Measurements from ENCODE around the gene SNRPA. TPM values are rescaled to one million over a fixed set of nuclear protein-coding genes. Genes with fewer than 3 reads are reported as not detected.
"Not testable (repeated sequence)": the region's sequence is repeated elsewhere in the genome, so short reads cannot be mapped to it uniquely, and the experiment has no call there.

The SNRPA gene
- total and polyA plus RNA-seq, 2 of the 8 experiments (the other 6 are each of a cell fraction or from before 2014, with no cell fraction given) = 201 to 202 TPM

DNA sequence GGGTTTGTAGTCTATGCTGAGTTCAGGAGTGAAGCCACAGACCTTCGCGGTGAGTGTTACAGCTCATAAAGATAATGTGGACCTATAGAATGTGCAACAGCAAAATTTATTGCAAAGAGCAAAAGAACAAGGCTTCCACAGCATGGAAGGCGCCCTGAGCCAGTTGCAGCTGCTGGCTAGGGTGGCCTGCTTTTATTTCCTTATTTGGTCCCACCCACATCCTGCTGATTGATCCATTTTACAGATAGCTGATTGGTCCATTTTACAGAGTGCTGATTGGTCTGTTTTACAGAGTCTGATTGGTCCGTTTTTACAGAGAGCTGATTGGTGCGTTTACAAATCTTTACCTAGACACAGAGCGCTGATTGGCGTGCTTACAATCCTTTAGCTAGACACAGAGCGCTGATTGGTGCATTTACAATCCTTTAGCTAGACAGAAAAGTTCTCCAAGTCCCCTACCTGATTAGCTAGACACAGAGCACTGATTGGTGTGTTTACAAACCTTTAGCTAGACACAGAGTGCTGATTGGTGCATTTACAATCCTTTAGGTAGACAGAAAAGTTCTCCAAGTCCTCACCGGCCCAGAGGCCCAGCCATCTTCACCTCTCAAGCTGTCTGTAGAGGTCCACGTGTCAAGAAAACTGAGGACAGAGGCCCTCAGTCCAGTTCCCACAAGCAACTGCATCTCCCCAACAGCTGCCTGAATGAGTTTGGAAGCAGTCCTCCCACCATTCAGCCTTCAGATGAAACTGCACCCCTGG is 20.3 kb downstream of the SNRPA start:
- H2BK5ac ChIP-seq (ENCODE audit: low read depth, low read length); H3K79me1 ChIP-seq (ENCODE audit: low read depth, low read length); H3K14ac ChIP-seq (ENCODE audit: insufficient read length); H3K18ac ChIP-seq (ENCODE audit: extremely low read depth, low read length); H3K4me2 ChIP-seq (ENCODE audit: insufficient read depth in 1 of 2, low read depth in 2 of 2, low read length in 2 of 2); H2AFZ ChIP-seq (ENCODE audit: low read length); H3K4me1 ChIP-seq (replicated peaks in 1 of 4; ENCODE audit: control insufficient read depth in 3 of 4, insufficient read depth in 4 of 4, low read length in 3 of 4); H3K9ac ChIP-seq (replicated peaks in 1 of 4; ENCODE audit: extremely low read depth in 1 of 4, low read depth in 3 of 4, low read length in 3 of 4); H4K5ac ChIP-seq (ENCODE audit: insufficient read length, low read depth, low read length); H3K4me3 ChIP-seq (ENCODE audit: extremely low read depth in 1 of 4, insufficient read depth in 2 of 4, low read depth in 3 of 4, low read length in 4 of 4); H2BK120ac ChIP-seq (replicated peaks; ENCODE audit: low read depth, low read length); H3K4ac ChIP-seq (replicated peaks; ENCODE audit: insufficient read length, low read depth, low read length); H2BK15ac ChIP-seq (ENCODE audit: low read length); H3K56ac ChIP-seq (replicated peaks; ENCODE audit: insufficient read length, low read depth, low read length); H3K27ac ChIP-seq (ENCODE audit: low read depth, low read length); H3K23ac ChIP-seq (ENCODE audit: insufficient read length); H3K79me2 ChIP-seq (ENCODE audit: control insufficient read depth in 1 of 2, insufficient read depth in 2 of 2, low read length in 2 of 2); H4K8ac ChIP-seq (ENCODE audit: extremely low read depth, insufficient read depth, low read length); H3K27me3 ChIP-seq (replicated peaks in 1 of 4; ENCODE audit: control insufficient read depth in 3 of 4, extremely low read depth in 1 of 4, insufficient read depth in 3 of 4, low read length in 3 of 4); H2AK5ac ChIP-seq (ENCODE audit: low read depth, low read length); H3K23me2 ChIP-seq (ENCODE audit: low read depth, low read length); H2BK12ac ChIP-seq (ENCODE audit: low read depth, low read length); H4K20me1 ChIP-seq (replicated peaks in 1 of 2; ENCODE audit: control insufficient read depth in 1 of 2, insufficient read depth in 2 of 2, low read length in 2 of 2); H2BK20ac ChIP-seq (ENCODE audit: low read length); H4K91ac ChIP-seq (replicated peaks; ENCODE audit: insufficient read length, low read length); FAIRE-seq; H3K36me3 ChIP-seq (ENCODE audit: control insufficient read depth in 2 of 4, insufficient read depth in 4 of 4, low read length in 3 of 4); H3K9me3 ChIP-seq (ENCODE audit: insufficient read depth in 2 of 2, low read depth in 1 of 2, low read length in 1 of 2); DNase-seq (ENCODE audit: low read depth in 1 of 2, low spot score in 2 of 2): not testable (repeated sequence)
- WGBS, 2 experiments (ENCODE audit: extremely low coverage in 1 of 2, insufficient coverage in 1 of 2, insufficient read length in 1 of 2, insufficient replicate concordance in 2 of 2, low coverage in 1 of 2, low lambda C conversion rate in 2 of 2, missing lambda C conversion rate in 1 of 2) = 86% methylated on average over 10 of the region's 10 CpGs; no CpG with 5 or more reads in 1 of the 2 experiments
- TF ChIP-seq TBP (IDR thresholded peaks at IDR 0.05; ENCODE audit: low read depth, low read length) (peak; percentile 33; the same call in 1 of the 2 replicates), SP1 (IDR thresholded peaks at IDR 0.05; ENCODE audit: low read depth, low read length) (peak; percentile 58)
- POLR2A ChIA-PET (ENCODE audit: partially characterized antibody) = interaction anchor here (1.0 to 17.9 kb wide), 5 partner anchors 8 to 36 kb away, joined by 5 to 399 read pairs (median 7); partner anchors contain the start of genes ACTMAP, EGLN2 and SNRPA
- CTCF ChIA-PET (ENCODE audit: partially characterized antibody) = interaction anchor here (1.0 to 1.7 kb wide), 5 partner anchors 15 to 108 kb away, joined by 3 to 5 read pairs (median 3); partner anchors contain the start of gene EGLN2

Measured in H1 (cell line).